Stimulated activated CD4-positive, alpha-beta T cell treated with anti-CD3 and anti-CD28 coated beads, Interleukin-12 subunit alpha, Interleukin-12 subunit beta, amount 100 ng/mL, for 4 hours (primary cell): ENCODE data around the gene LUZP1.
"Not testable (repeated sequence)": the region's sequence is repeated elsewhere in the genome, so short reads cannot be mapped to it uniquely, and the experiment has no call there.

Experiments used
- DNase-seq: peaks from one replicate; pipeline ENCODE4 v3.0.0-alpha.2; 2020

LUZP1 gene

DNA sequence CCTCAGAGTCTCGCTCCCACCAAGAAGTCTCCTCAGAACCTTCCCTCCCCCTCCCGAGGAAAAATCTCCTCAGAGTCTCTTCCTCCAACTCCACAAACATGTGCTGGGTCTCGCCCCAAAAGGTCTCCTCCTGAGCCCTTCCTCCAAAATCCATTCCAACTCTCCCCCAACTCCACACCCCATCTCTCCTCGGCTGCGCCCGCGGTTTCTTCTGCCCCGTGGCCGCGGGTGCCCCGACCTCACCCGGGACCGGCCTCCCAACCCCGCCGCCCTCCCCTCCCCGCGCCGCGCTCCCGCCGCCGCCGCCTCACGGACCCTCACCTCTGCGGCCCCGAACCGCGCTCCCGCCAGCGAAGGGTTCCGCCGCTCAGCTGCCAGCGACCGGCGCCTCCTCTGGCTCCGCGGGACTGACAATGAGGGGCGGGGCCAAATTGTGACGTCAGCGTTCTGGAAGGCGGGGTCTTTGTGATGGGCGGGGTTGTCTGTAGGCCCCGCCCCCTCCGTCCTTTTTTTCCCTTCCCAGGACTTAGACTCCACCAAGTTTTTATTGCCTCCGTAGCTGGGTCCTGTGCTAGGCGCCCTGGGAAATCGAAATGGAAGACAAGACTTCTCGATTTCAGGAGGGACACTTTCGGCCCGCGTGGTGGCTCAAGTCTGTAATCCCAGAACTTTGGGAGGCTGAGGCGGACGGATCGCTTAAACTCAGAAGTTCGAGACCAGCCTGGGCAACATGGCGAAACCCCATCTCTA lies at the start of gene LUZP1:
LUZP1 (minus strand) TSS at position 412 of the 750 bp plus-strand sequence.
- DNase-seq, result peak; percentile 83

DNA sequence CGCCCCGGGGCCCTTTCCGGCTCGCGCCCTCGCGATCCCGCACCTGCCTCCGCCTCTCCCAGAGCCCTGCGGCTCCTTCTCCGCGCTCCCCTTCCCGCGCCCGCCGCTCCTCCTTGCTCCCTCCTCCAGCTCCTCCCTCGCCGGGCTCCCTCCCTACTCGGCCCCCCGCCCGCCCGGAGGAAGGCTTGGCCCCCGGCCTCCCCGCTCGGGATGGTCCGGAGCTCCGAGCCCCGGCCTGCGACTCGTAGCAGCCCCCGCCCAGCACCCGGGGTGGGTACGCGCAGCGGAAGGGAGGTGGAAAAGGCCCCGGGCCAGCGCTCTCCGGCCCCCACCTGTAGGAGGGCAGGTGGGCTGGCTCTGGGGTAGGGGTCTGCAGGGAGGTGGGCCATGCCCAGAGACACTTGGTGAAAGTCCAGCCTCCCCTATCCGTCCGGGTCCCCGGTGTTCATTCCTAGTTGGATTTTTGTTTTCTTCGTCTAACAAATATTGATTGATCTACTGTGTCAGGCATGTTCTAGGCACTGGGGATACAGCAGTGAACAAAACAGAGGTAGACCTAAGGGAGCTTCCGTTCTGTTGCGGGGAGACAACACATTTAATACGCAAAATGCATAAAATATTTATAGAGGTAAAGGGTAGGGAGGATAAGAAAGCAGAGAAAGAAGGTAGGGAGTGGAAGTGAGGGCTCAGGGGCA lies 48.9 kb upstream of the LUZP1 start, which contains the start of gene HTR1D:
HTR1D (minus strand) TSS at position 82 of the 695 bp plus-strand sequence. CDS start 23,283 bp downstream, outside the sequence.
- DNase-seq, result peak; percentile 3

GRCh38 chr1:23216771-23217420 lies 48.2 kb upstream of the LUZP1 start:
- DNase-seq, result peak; percentile 41

GRCh38 chr1:23215751-23216449 lies 47.2 kb upstream of the LUZP1 start:
- no peak for DNase-seq

GRCh38 chr1:23215291-23215690 lies 46.6 kb upstream of the LUZP1 start:
- no peak for DNase-seq

DNA sequence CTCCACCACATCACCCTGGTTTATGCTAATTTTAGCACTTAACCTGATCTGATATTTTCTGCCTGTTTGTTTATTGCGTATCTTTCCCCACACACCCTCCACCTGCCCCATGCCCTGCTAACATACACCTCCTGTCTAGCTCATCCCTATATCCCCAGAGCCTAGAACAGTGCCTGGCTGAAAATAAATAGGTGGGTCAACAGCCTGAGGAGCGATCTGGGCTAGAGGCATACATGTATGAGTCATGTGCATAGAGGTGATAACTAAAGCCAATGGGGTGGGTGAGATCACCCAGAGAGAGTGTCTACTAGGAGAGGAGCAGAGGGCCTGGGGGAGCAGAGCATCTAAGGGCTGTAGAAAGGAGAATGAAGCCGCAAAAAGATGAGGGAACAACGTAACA lies 46.0 kb upstream of the LUZP1 start:
- DNase-seq, result no peak

GRCh38 chr1:23211955-23212354 lies 43.3 kb upstream of the LUZP1 start:
- DNase-seq, result no peak

- no peak for DNase-seq
Observed at GRCh38 chr1:23210963-23211362, 42.3 kb upstream of the LUZP1 start.

GRCh38 chr1:23210351-23210785 lies 41.7 kb upstream of the LUZP1 start:
- DNase-seq, result no peak

DNA sequence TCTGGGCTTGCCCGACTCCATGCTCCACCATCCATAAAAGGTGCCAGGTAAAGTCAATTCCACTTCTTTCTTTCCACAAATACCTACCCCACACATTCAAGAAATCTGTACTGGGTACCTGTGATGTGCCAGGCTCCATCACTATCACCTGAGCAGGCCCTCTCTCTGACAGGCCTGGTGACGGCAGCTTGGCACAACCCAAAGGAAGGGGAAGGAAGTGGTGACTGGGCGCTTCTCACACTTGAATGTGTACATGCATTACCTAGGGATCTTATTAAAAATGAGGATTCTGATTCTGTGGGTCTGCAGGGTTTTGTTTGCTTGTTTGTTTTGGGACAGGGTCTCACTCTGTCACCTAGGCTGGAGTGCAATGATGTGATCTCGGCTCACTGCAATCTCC lies 41.1 kb upstream of the LUZP1 start:
- no peak for DNase-seq

GRCh38 chr1:23208527-23208926 lies 39.9 kb upstream of the LUZP1 start:
- no peak for DNase-seq

GRCh38 chr1:23207733-23208132 lies 39.1 kb upstream of the LUZP1 start:
- not testable (repeated sequence) for DNase-seq

DNA sequence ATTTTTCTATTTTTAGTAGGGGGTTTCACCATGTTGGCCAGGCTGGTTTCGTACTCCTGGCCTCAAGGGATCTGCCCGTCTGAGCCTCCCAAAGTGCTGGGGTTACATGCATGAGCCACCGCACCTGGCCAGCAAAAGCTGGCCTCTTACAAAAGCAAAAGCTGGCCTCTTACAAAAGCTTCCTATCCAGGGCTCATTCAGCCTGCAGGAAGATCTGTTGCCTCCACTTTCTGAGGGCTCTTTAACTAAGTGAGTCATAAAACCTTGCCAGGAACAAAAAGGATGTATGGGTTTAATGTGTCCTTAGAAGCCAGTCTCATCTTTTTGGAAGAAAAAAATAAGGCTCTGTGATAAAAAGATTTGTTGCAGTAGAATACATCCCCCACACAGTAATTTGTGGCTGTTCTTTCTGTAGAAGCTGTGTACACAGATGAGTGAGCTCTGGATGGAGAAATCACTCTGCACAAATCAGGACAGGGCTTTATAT lies 33.6 kb upstream of the LUZP1 start:
- no peak for DNase-seq

- DNase-seq, result no peak
Observed at GRCh38 chr1:23200883-23201282, 32.2 kb upstream of the LUZP1 start.

- DNase-seq, result no peak
Observed at GRCh38 chr1:23198373-23198772, 29.7 kb upstream of the LUZP1 start.

- DNase-seq, result no peak
Observed at GRCh38 chr1:23196627-23197328, 28.1 kb upstream of the LUZP1 start.

- DNase-seq, result no peak
Observed at GRCh38 chr1:23194119-23194984, 25.7 kb upstream of the LUZP1 start.

DNA sequence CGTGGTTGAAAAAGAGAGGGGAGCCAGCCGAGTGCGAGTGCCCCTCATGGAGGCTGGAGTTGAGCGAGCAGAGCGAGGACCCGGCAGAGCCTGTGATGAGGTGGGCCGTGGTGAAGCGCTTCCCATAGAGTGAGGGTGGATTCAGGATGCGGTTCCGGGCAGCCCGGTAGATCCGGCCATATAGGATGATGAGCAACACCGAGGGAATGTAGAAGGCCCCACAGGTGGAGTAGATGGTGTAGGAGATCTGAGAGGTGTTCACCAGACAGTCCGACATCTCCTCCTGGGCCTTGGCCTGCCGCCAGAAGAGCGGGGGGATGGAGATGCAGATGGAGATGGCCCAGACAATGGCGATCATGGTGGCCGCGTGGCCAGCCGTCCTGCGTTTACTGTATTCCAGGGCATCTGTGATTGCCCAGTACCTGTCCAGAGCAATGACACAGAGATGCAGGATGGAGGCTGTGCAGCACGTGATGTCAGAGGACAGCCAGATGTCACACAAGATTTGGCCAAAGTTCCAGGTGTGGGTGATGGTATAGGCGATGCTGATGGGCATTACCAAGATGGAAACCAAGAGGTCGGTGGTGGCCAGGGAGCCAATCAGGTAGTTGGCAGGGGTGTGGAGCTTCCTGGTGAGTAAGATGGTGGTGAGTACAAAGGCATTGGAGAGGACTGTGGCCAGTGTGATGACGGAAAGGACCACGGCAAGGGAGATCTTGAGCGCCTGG lies 24.9 kb upstream of the LUZP1 start:
- DNase-seq, result no peak

DNA sequence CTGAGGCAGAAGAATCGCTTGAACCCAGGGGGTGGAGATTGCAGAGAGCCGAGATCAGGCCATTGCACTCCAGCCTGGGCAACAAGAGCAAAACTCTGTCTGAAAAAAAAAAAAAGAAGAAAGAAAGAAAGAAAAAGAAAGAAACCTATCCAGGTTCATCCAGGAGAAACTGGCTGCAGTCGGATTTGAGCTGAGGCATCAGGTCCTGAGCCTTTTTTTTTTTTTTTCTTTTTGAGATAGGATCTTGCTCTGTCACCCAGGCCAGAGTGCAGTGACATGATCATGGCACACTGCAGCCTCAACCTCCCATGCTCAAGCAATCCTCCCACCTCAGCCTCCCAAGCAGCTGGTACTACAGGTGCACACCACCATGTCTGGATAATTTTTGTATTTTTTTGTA lies 22.5 kb upstream of the LUZP1 start:
- DNase-seq, result no peak

DNA sequence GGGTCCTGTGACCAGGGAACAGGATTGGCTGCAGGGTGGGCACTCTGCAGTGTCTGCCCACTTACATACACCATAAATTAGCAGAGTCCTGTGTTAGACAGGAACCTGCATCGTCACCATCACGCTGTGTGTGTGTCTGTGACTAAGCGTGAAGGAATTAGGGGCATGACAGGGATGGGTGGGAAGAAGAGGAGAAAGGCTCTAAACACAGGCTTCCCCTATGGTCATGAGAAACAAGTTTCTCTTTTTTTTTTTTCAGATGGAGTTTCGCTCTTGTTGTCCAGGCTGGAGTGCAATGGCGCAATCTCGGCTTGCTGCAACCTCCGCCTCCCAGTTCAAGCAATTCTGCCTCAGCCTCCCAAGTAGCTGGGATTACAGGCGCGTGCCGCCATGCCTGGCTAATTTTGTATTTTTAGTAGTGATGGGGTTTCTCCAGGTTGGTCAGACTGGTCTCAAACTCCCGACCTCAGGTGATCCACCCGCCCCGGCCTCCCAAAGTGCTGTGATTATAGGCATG lies 20.3 kb upstream of the LUZP1 start:
- DNase-seq, result not testable (repeated sequence)
